ENCODE measurements around the gene RAB27A.

DNA sequence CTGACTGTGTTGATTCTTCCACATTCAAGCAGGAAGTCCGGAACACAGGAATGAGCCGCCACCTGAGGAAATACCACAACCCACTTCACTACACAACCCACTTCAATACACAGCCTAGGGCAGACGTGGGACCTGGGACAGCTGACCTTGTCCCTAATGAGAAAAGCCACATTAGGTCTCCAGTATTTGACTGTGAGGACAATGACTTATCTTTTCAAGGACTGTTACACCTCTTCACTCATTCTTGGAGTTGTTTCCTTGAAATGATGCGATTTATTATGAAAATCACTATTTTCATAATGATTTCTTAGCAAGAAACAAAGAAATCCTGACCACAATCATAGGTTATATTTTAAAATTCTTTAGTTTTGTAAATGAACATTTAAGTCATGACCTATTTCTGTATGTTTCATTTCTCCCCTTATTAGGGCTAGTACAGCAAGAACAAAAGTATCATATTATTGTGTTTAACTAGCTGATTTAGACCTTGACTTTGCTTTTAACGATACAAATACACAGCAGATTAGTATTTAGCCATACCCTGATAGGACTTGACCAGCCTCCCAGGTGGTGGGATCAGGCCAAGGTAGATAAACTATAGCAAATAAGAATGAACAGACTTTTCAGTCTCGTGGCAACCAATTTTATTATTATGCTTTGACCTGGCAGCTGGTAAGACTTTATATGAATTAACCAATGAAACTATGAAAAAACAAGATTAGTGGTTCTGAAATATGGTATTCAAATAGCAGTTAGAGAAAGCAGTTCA is 6.0 kb downstream of the RAB27A start:
- TF ChIP-seq, protein P1, sequence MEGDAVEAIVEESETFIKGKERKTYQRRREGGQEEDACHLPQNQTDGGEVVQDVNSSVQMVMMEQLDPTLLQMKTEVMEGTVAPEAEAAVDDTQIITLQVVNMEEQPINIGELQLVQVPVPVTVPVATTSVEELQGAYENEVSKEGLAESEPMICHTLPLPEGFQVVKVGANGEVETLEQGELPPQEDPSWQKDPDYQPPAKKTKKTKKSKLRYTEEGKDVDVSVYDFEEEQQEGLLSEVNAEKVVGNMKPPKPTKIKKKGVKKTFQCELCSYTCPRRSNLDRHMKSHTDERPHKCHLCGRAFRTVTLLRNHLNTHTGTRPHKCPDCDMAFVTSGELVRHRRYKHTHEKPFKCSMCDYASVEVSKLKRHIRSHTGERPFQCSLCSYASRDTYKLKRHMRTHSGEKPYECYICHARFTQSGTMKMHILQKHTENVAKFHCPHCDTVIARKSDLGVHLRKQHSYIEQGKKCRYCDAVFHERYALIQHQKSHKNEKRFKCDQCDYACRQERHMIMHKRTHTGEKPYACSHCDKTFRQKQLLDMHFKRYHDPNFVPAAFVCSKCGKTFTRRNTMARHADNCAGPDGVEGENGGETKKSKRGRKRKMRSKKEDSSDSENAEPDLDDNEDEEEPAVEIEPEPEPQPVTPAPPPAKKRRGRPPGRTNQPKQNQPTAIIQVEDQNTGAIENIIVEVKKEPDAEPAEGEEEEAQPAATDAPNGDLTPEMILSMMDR (conservative IDR thresholded peaks at IDR 0.05 in 1 of 2, IDR thresholded peaks at IDR 0.05 in 1 of 2; ENCODE audit: low read depth in 1 of 2, low read length in 2 of 2) = no peak
- TF ChIP-seq EZH2 (IDR thresholded peaks at IDR 0.05; ENCODE audit: low read length, missing control alignments) = no peak

All from fibroblast of lung (primary cell).